ENCODE data around the gene CHCHD3.

The CHCHD3 gene

GRCh38 chr7:132752431-132752830 lies 329.5 kb downstream of the CHCHD3 start:
- DNase-seq (ENCODE audit: low read depth in 3 of 3, low spot score in 1 of 3): no peak

- DNase-seq (ENCODE audit: low read depth in 3 of 3, low spot score in 1 of 3): no peak
These were observed 330.6 kb downstream of the CHCHD3 start for GRCh38 chr7:132751244-132751647.

- no peak for DNase-seq (ENCODE audit: low read depth in 3 of 3, low spot score in 1 of 3)
These were observed 331.2 kb downstream of the CHCHD3 start for GRCh38 chr7:132750530-132751217.

DNA sequence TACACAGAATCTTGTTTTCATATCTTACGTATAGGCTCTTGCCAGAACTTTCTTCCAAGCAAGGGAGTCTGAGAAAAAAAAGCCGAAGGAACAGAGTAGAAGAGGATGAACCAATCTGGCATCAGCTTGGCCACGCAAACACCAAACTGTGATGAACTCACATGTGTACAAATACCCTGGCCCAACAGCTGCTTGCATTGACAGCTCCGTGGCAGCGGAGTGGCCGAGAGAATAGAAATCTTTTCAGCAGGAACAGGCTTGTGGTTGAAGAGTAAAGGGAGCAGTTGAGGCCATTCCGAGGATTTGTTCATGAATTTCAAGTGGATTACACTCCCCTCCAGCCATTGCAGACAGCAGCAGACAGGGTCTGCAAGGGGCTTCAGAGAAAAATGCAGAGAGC lies 331.8 kb downstream of the CHCHD3 start:
- no peak for DNase-seq (ENCODE audit: low read depth in 3 of 3, low spot score in 1 of 3)

GRCh38 chr7:132745510-132745909 lies 336.4 kb downstream of the CHCHD3 start:
- DNase-seq (ENCODE audit: low read depth in 3 of 3, low spot score in 1 of 3): no peak

DNA sequence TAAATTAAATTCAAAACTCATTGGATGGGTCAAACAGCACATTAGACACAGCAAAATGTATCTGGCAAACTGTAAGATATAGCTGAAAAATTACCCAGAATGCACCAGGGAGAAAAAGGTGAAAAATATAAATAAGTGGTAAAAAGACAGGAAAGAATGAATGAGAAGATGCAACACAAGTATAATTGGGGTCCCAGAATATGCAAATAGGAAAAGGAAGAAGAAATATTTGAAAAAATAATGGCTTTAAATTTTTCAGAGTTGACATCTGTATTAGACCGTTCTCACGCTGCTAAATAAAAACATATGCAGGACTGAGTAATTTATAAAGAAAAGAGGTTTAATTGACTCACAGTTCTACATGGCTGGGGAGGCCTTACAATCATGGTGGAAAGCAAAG lies 337.9 kb downstream of the CHCHD3 start:
- no peak for DNase-seq (ENCODE audit: low read depth in 3 of 3, low spot score in 1 of 3)

DNA sequence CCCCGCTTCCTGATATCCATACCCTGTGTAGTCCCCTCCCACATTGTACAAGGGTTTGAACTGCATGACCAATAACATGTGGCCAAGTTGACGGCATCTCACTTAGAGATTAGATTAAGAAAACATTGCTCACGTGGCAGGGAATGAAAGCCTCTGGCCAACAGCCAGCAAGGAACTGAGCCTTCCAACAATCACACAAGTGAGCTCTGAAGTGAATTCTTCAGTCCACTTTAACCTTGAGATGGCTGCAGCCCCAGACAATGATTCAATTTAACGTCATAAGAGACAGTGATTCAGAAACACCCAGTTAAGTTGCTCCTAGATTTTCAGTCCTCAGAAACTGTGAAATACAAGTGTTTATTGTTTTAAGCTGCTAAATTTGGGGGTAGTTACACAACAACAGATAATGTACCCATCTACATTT lies 339.7 kb downstream of the CHCHD3 start:
- DNase-seq (ENCODE audit: low read depth in 3 of 3, low spot score in 1 of 3): no peak

DNA sequence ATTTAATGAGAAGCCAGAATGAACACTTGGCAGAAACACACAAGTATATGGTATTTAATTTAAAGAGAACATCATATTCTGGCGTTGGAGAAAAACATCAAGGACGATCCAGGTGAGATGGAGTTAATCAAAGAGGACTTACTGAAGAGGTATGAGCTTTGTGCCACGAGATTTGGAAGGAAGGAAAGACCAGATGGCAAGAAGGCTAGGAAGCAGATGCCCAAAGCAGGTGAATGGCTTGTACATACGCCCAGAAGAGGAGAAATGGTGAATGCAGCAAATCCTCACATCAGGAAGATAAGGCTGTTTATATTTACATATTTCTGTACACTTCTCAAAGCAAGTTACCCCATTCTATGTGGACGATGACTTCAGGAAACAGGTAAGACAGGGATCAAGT lies 341.7 kb downstream of the CHCHD3 start:
- DNase-seq (ENCODE audit: low read depth in 3 of 3, low spot score in 1 of 3): no peak

DNA sequence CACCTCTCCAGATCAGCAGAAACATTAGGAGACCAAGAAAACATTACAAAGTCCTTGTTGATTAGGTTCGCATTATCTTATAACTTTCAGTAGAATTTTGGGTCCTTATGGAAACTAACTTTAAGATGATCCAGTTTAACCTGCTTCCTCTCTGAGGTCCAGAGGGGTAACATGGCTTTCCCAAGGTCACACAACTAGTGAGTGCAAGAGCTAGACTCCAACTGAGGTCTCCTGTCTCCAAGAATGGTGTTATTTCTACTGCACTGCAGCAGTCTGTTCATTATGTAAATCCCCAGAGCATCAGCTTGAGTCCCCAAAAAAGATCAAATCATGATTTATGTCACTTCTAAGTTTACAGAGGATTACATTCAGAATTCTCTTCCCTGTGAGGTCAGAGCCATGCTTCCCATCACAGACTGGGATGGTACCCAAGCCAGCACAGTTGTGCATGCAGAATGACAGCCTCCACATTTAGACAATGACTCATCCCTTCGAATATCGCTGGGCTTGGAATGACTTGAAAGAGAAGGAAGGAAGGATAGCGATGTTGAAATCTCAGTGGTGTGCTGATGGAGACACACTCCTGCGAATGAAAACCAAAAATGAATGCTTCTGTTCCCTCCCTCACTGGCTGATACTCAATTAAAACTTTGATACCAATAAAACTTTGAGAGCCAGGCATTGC lies 342.5 kb downstream of the CHCHD3 start:
- no peak for DNase-seq (ENCODE audit: low read depth in 3 of 3, low spot score in 1 of 3)

DNA sequence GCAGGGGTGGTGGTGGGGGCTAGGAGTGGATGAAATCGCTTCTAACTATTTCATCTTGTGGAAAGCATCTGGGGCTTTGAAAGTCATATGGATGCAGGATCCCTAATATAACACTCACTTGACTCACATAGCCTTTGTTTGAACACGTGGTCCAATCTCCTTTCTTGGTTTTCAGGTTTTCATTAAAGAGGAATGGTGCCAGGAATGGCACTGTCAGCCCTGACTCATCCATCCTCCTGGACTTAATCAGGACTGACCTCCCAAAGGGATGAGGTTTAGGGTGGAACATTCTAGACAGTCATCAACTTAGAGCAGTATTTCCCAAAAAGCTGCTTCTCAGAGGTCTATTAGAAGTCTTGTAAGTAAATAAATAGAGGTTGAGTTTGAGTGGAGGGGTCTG lies 343.6 kb downstream of the CHCHD3 start:
- no peak for DNase-seq (ENCODE audit: low read depth in 3 of 3, low spot score in 1 of 3)

GRCh38 chr7:132735476-132735875 lies 346.4 kb downstream of the CHCHD3 start:
- DNase-seq (ENCODE audit: low read depth in 3 of 3, low spot score in 1 of 3): no peak
